ENCODE data around the gene CDH26.

CDH26 gene

GRCh38 chr20:59958123-59958522, at the start of gene CDH26:
CDH26 (plus strand) TSS chr20:59958423; CDS start chr20:59958727, 304 bp downstream.
- no peak for DNase-seq

GRCh38 chr20:59908855-59909254, 49.4 kb upstream of the CDH26 start:
- no peak for DNase-seq

GRCh38 chr20:59911041-59911440, 47.2 kb upstream of the CDH26 start:
- DNase-seq: no peak

GRCh38 chr20:59912609-59913008, 45.6 kb upstream of the CDH26 start:
- DNase-seq: no peak

- no peak for DNase-seq
These were observed 37.3 kb upstream of the CDH26 start for GRCh38 chr20:59920944-59921343.

GRCh38 chr20:59923514-59923913, 34.7 kb upstream of the CDH26 start:
- no peak for DNase-seq

- no peak for DNase-seq
These were observed 32.9 kb upstream of the CDH26 start for GRCh38 chr20:59925359-59925758.

- no peak for DNase-seq
These were observed 32.3 kb upstream of the CDH26 start for GRCh38 chr20:59925899-59926298.

GRCh38 chr20:59931511-59932312, 26.5 kb upstream of the CDH26 start:
- DNase-seq: no peak

- no peak for DNase-seq
These were observed 25.5 kb upstream of the CDH26 start for GRCh38 chr20:59932616-59933295.

- peak; percentile 81 for DNase-seq
These were observed 24.9 kb upstream of the CDH26 start, which contains the start of gene SYCP2 for GRCh38 chr20:59933296-59933848. SYCP2 (minus strand) TSS chr20:59933637; CDS start chr20:59922413, 11,224 bp downstream.

GRCh38 chr20:59933849-59934585, 24.2 kb upstream of the CDH26 start:
- peak; percentile 93 for DNase-seq

GRCh38 chr20:59935457-59936185, 22.6 kb upstream of the CDH26 start:
- DNase-seq: no peak

GRCh38 chr20:59936409-59936808, 21.8 kb upstream of the CDH26 start:
- DNase-seq: no peak

- no peak for DNase-seq
These were observed 21.1 kb upstream of the CDH26 start for GRCh38 chr20:59937150-59937549.

GRCh38 chr20:59938221-59938620, 20.0 kb upstream of the CDH26 start:
- DNase-seq: no peak

- no peak for DNase-seq
These were observed 19.5 kb upstream of the CDH26 start for GRCh38 chr20:59938696-59939051.

GRCh38 chr20:59939052-59939878, 19.0 kb upstream of the CDH26 start:
- no peak for DNase-seq

- no peak for DNase-seq
These were observed 18.4 kb upstream of the CDH26 start for GRCh38 chr20:59939879-59940128.

- DNase-seq: peak; percentile 94
These were observed 17.9 kb upstream of the CDH26 start, which contains the start of the genes FAM217B and PPP1R3D for GRCh38 chr20:59940129-59940955. FAM217B (plus strand) TSS chr20:59940389; CDS start chr20:59943944, 3,555 bp downstream. PPP1R3D (minus strand) TSS chr20:59940305; CDS start chr20:59939931, 374 bp downstream.

- no peak for DNase-seq
These were observed 17.3 kb upstream of the CDH26 start for GRCh38 chr20:59940956-59941294.
